Measurements from ENCODE around the gene INSRR. TPM values are rescaled to one million over a fixed set of nuclear protein-coding genes. Genes with fewer than 3 reads are reported as not detected.

Gene INSRR
- polyA plus RNA-seq, 2 of the 4 experiments (the other 2 are of a cell fraction): not detected

GRCh38 chr1:156841295-156841855 lies 17.5 kb downstream of the INSRR start:
- 70% methylated on average over 11 of the region's 16 CpGs for WGBS (ENCODE audit: missing lambda C conversion rate)
- FAIRE-seq (no peak), ATAC-seq (no peak), DNase-seq (ENCODE audit: low read depth in 1 of 2, low spot score in 1 of 2) (no peak)
- H3K9me3 ChIP-seq: no peaks in the 10 kb centered on the region
- TF ChIP-seq KDM5A (IDR thresholded peaks at IDR 0.05) (no peak), POLR2A (IDR thresholded peaks at IDR 0.05; ENCODE audit: low read length) (no peak), FOSL2 (IDR thresholded peaks at IDR 0.05) (no peak), FOSL2 (CRISPR knock-in tag; IDR thresholded peaks at IDR 0.05) (no peak), ZC3H11A (IDR thresholded peaks at IDR 0.05) (no peak), HMGXB4 (CRISPR knock-in tag; IDR thresholded peaks at IDR 0.05; ENCODE audit: borderline replicate concordance) (no peak), ATOH8 (CRISPR knock-in tag; IDR thresholded peaks at IDR 0.05; ENCODE audit: low read depth) (no peak), RAD21 (conservative IDR thresholded peaks at IDR 0.05 in 1 of 2, IDR thresholded peaks at IDR 0.05 in 1 of 2) (no peak), ZFP36 (IDR thresholded peaks at IDR 0.05; ENCODE audit: borderline replicate concordance, partially characterized antibody) (no peak), MAFK (IDR thresholded peaks at IDR 0.05; ENCODE audit: partially characterized antibody) (no peak), PHF8 (IDR thresholded peaks at IDR 0.05; ENCODE audit: borderline replicate concordance, low read depth) (no peak), E2F6 (IDR thresholded peaks at IDR 0.05; ENCODE audit: borderline replicate concordance, low read depth) (no peak), TP53 (CRISPR knock-in tag; IDR thresholded peaks at IDR 0.05) (no peak), GATA3 (IDR thresholded peaks at IDR 0.05; ENCODE audit: borderline replicate concordance) (no peak), HOXB5 (CRISPR knock-in tag; IDR thresholded peaks at IDR 0.05) (no peak), HEYL (CRISPR knock-in tag; IDR thresholded peaks at IDR 0.05) (no peak), ESRRA (IDR thresholded peaks at IDR 0.05; ENCODE audit: borderline replicate concordance, low read length) (no peak)
- TF ChIP-seq, protein P1, sequence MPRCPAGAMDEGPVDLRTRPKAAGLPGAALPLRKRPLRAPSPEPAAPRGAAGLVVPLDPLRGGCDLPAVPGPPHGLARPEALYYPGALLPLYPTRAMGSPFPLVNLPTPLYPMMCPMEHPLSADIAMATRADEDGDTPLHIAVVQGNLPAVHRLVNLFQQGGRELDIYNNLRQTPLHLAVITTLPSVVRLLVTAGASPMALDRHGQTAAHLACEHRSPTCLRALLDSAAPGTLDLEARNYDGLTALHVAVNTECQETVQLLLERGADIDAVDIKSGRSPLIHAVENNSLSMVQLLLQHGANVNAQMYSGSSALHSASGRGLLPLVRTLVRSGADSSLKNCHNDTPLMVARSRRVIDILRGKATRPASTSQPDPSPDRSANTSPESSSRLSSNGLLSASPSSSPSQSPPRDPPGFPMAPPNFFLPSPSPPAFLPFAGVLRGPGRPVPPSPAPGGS (IDR thresholded peaks at IDR 0.05): no peak
- no peak overlapping the region for H3K27ac ChIP-seq
- no peak overlapping the region for H3K4me2 ChIP-seq
- ChIA-PET POLR2A (no interaction called here), CTCF (interaction anchor here (0.7 to 12.5 kb wide), 10 partner anchors 14 to 153 kb away, joined by 3 to 289 read pairs (median 4); partner anchors contain the start of genes INSRR and NTRK1)
- no peak overlapping the region for H3K4me3 ChIP-seq
- H3K4me1 ChIP-seq: no peaks in the 10 kb centered on the region

GRCh38 chr1:156840898-156841279 lies 18.0 kb downstream of the INSRR start:
- 40% methylated on average over 14 of the region's 14 CpGs for WGBS (ENCODE audit: missing lambda C conversion rate)
- FAIRE-seq (no peak), DNase-seq (ENCODE audit: low read depth in 1 of 2, low spot score in 1 of 2) (no peak), ATAC-seq (no peak)
- H3K4me2 ChIP-seq: no peak overlapping the region
- ChIA-PET CTCF (interaction anchor here (0.7 to 12.5 kb wide), 10 partner anchors 14 to 152 kb away, joined by 3 to 289 read pairs (median 4); partner anchors contain the start of genes INSRR and NTRK1), POLR2A (no interaction called here)
- no peak for TF ChIP-seq BHLHE40 (IDR thresholded peaks at IDR 0.05; ENCODE audit: low read depth, low read length)
- no peak for TF ChIP-seq HES2 (IDR thresholded peaks at IDR 0.05)
- no peak for TF ChIP-seq SREBF2 (IDR thresholded peaks at IDR 0.05)
- TF ChIP-seq RFX5 (IDR thresholded peaks at IDR 0.05): no peak
- TF ChIP-seq MAFK (IDR thresholded peaks at IDR 0.05; ENCODE audit: partially characterized antibody): no peak
- no peak for TF ChIP-seq EP300 (IDR thresholded peaks at IDR 0.05)
- no peak for TF ChIP-seq ESRRA (IDR thresholded peaks at IDR 0.05; ENCODE audit: borderline replicate concordance, low read length)
- TF ChIP-seq HDAC2 (IDR thresholded peaks at IDR 0.05): no peak
- no peak for TF ChIP-seq FOSB (CRISPR knock-in tag; IDR thresholded peaks at IDR 0.05)
- no peak for TF ChIP-seq ZNF302 (CRISPR knock-in tag; IDR thresholded peaks at IDR 0.05)
- H3K27ac ChIP-seq: no peak overlapping the region
- H3K9me3 ChIP-seq: no peaks in the 10 kb centered on the region
- H3K4me3 ChIP-seq: no peak overlapping the region
- H3K4me1 ChIP-seq: no peaks in the 10 kb centered on the region

All from A549 (cell line).